B cell (primary cell): Measurements from ENCODE around the gene APCDD1L. TPM values are rescaled to one million over a fixed set of nuclear protein-coding genes. Genes with fewer than 3 reads are reported as not detected.

Source experiments
- ATAC-seq: fragments of 200-7000 bp; cut with Tn5 transposase; one replicate; pipeline ENCODE4 v1.10.0; 2021; ENCODE audit warnings: low read depth, mild to moderate bottlenecking, moderate number of reproducible peaks, moderate library complexity
- CTCF ChIA-PET: fragments of 350-600 bp; sonication (Branson Sonifier 250); formaldehyde crosslinking; loops from one replicate; lab custom pipeline; 2021; ENCODE audit warnings: antibody characterized with exemption, inconsistent platforms; lab: Charles Lee
- POLR2A ChIA-PET: fragments of 350-600 bp; sonication (Branson Sonifier 250); formaldehyde crosslinking; loops from one replicate; lab custom pipeline; 2021; ENCODE audit warnings: antibody characterized with exemption; lab: Charles Lee
- DNase-seq: peaks from one replicate; pipeline ENCODE4 v3.0.0; 2013
- H2AFZ ChIP-seq: 2 replicates; pipeline ENCODE4 v1.6.1; 2012; ENCODE audit warnings: mild to moderate bottlenecking, low read depth, low read length; ENCODE audit not compliant: insufficient read depth, poor library complexity, severe bottlenecking
- H3K27ac ChIP-seq, 2 donors: 1 replicate in 1 of 2; 2 replicates in 1 of 2; pipeline ENCODE4 v1.5.1; 2012 to 2013; ENCODE audit warnings: low read length in 2 of 2, mild to moderate bottlenecking in 2 of 2, moderate library complexity in 1 of 2
- H3K27me3 ChIP-seq, 4 experiments: fragments of 200-600 bp in 1 of 4; sonication (generic) in 1 of 4; replicated peaks in 1 of 4; 1 replicate in 2 of 4; 2 replicates in 2 of 4; pipeline versions ENCODE4 v1.6.1 to v1.7.0; 2013 to 2016; ENCODE audit warnings: low read length in 3 of 4, mild to moderate bottlenecking in 2 of 4, mixed read lengths in 1 of 4, moderate library complexity in 1 of 4; ENCODE audit not compliant: insufficient read depth in 4 of 4, control insufficient read depth in 3 of 4; ENCODE audit errors: control extremely low read depth in 1 of 4
- H3K36me3 ChIP-seq, 2 experiments: replicated peaks in 1 of 2; 1 replicate in 1 of 2; 2 replicates in 1 of 2; pipeline versions ENCODE4 v1.6.1 to v1.7.1; 2013; ENCODE audit warnings: low read length in 1 of 2; ENCODE audit not compliant: insufficient read depth in 2 of 2, control insufficient read depth in 1 of 2; ENCODE audit errors: control extremely low read depth in 1 of 2, extremely low read depth in 1 of 2
- H3K4me1 ChIP-seq, 2 donors: fragments of 200-600 bp in 1 of 2; sonication (generic) in 1 of 2; 1 replicate in 1 of 2; 2 replicates in 1 of 2; pipeline versions ENCODE4 v1.5.1 to v1.6.1; 2013 to 2017; ENCODE audit warnings: low read length in 2 of 2; ENCODE audit not compliant: control insufficient read depth in 2 of 2, insufficient read depth in 2 of 2
- H3K4me2 ChIP-seq: replicated peaks from 2 replicates; pipeline ENCODE3; 2012; ENCODE audit warnings: mild to moderate bottlenecking, low read depth, low read length; ENCODE audit not compliant: poor library complexity, severe bottlenecking
- H3K4me3 ChIP-seq, 5 experiments: fragments of 200-600 bp in 1 of 5; sonication (generic) in 1 of 5; 1 replicate in 3 of 5; 2 replicates in 2 of 5; pipeline versions ENCODE4 v1.5.1 to v1.7.0; 2011 to 2016; ENCODE audit warnings: low read length in 4 of 5, mild to moderate bottlenecking in 4 of 5, low read depth in 2 of 5, control low read depth in 1 of 5, moderate library complexity in 1 of 5; ENCODE audit not compliant: insufficient read depth in 1 of 5; ENCODE audit errors: control extremely low read depth in 1 of 5, extremely low read depth in 1 of 5
- H3K79me2 ChIP-seq: fragments of 200-600 bp; sonication (generic); one replicate; pipeline ENCODE4 v1.6.0; 2016; ENCODE audit warnings: low read length; ENCODE audit not compliant: control insufficient read depth, insufficient read depth
- H3K9ac ChIP-seq: fragments of 200-600 bp; sonication (generic); 2 replicates; pipeline ENCODE4 v1.6.1; 2017; ENCODE audit warnings: mild to moderate bottlenecking, low read length, moderate library complexity
- H3K9me3 ChIP-seq, 3 donors: one replicate each; pipeline versions ENCODE4 v1.6.1 to v1.7.1; 2013; ENCODE audit warnings: low read length in 2 of 3; ENCODE audit not compliant: control insufficient read depth in 2 of 3, insufficient read depth in 1 of 3; ENCODE audit errors: control extremely low read depth in 1 of 3
- H4K20me1 ChIP-seq: 2 replicates; pipeline ENCODE4 v1.6.0; 2012; ENCODE audit warnings: mild to moderate bottlenecking, low read length; ENCODE audit not compliant: insufficient read depth, control insufficient read depth, poor library complexity, severe bottlenecking
- H3K27ac Mint-ChIP-seq: one replicate; pipeline ENCODE4 v1.8.0; 2021; ENCODE audit warnings: mixed read lengths
- H3K27me3 Mint-ChIP-seq: one replicate; pipeline ENCODE4 v1.8.0; 2021; ENCODE audit warnings: mixed read lengths
- H3K4me1 Mint-ChIP-seq: one replicate; pipeline ENCODE4 v1.8.0; 2021; ENCODE audit warnings: mixed read lengths
- H3K4me3 Mint-ChIP-seq: one replicate; pipeline ENCODE4 v1.8.0; 2021; ENCODE audit warnings: mixed read lengths
- H3K9me3 Mint-ChIP-seq: one replicate; pipeline ENCODE4 v1.8.0; 2022; ENCODE audit warnings: mixed read lengths; ENCODE audit not compliant: insufficient read depth
- EZH2 ChIP-seq: IDR thresholded peaks from 2 replicates; pipeline ENCODE4 v1.6.1; 2012; ENCODE audit warnings: borderline replicate concordance, low read depth, mild to moderate bottlenecking, moderate library complexity, low read length; ENCODE audit not compliant: insufficient read depth, poor library complexity, severe bottlenecking
- WGBS: methylation state at CpG from one replicate; pipeline ENCODE4 v1.1.5; 2013; ENCODE audit warnings: missing lambda C conversion rate; ENCODE audit not compliant: insufficient coverage; 5-methylcytosine and 5-hydroxymethylcytosine counted together
- intact Hi-C: fragments of 100-400 bp; cut with micrococcal nuclease; formaldehyde crosslinking; loops from one replicate; pipeline ENCODE4 v1.10.0; 2022
- polyA plus RNA-seq: library from polyadenylated mRNA; depleted of rRNA; stranded (reverse); fragments of >200 nt; gene quantifications from 2 replicates; pipeline ENCODE4 v1.2.3, GENCODE V29; 2012
- total RNA-seq, 2 donors: library from RNA; stranded (reverse); fragments of 120-200 nt in 1 of 2; gene quantifications; 1 replicate in 1 of 2; 2 replicates in 1 of 2; pipeline versions ENCODE4 v1.2.3 to v1.2.4, GENCODE V29; 2013 to 2022
- TF ChIP-seq, protein P1 (sequence below): fragments of 200-600 bp; IDR thresholded peaks from one replicate; pipeline ENCODE4 v1.8.0; 2022; ENCODE audit warnings: antibody characterized with exemption, mild to moderate bottlenecking

APCDD1L gene
- total and polyA plus RNA-seq, 2 donors (not counting 1 experiment from before 2014, with no cell fraction given): not detected

DNA sequence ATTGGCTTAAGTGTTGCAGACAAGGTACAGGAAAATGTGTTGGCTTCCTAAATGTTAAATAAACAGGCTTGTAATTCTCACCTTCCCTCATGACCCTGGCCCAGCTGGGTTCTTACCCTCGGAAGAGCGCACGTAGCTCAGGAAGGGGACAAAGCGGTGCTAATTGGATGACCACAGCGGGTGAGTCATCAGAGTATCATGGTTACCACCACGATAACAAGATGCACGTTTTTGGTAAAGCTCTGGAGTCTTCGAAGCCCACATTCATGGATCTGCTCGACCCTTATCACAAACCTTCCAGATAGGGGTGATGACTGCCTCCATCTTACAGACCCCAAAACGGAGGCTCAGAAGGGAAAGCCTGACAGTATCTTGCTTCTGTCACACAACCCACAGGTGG is 32.8 kb downstream of the APCDD1L start:
- TF ChIP-seq, protein P1, sequence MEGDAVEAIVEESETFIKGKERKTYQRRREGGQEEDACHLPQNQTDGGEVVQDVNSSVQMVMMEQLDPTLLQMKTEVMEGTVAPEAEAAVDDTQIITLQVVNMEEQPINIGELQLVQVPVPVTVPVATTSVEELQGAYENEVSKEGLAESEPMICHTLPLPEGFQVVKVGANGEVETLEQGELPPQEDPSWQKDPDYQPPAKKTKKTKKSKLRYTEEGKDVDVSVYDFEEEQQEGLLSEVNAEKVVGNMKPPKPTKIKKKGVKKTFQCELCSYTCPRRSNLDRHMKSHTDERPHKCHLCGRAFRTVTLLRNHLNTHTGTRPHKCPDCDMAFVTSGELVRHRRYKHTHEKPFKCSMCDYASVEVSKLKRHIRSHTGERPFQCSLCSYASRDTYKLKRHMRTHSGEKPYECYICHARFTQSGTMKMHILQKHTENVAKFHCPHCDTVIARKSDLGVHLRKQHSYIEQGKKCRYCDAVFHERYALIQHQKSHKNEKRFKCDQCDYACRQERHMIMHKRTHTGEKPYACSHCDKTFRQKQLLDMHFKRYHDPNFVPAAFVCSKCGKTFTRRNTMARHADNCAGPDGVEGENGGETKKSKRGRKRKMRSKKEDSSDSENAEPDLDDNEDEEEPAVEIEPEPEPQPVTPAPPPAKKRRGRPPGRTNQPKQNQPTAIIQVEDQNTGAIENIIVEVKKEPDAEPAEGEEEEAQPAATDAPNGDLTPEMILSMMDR: no peak
- TF ChIP-seq EZH2: no peak
- CTCF ChIA-PET: no interaction called here
- H3K27ac Mint-ChIP-seq: no peak overlapping the region
- WGBS: 87% methylated on average over 10 of the region's 10 CpGs
- no peak overlapping the region for H3K27ac ChIP-seq
- H3K4me1 Mint-ChIP-seq: no peaks in the 10 kb centered on the region
- ATAC-seq: no peak
- DNase-seq: no peak
- H3K27me3 Mint-ChIP-seq: peaks cover 16% of the 10 kb centered on the region
- no peaks in the 10 kb centered on the region for H3K4me1 ChIP-seq
- H3K9ac ChIP-seq: no peak overlapping the region
- H3K9me3 ChIP-seq: peaks cover 5 to 29% (median 21%) of the 10 kb centered on the region in 3 donors
- POLR2A ChIA-PET: no interaction called here
- peaks cover 6% of the 10 kb centered on the region for H3K9me3 Mint-ChIP-seq
- H3K4me2 ChIP-seq: no peak overlapping the region
- H3K79me2 ChIP-seq: no peaks in the 10 kb centered on the region
- no peak overlapping the region for H3K4me3 Mint-ChIP-seq
- H3K36me3 ChIP-seq: no peaks in the 10 kb centered on the region
- peaks cover 0 to 11% (median under 1%) of the 10 kb centered on the region in 4 experiments for H3K27me3 ChIP-seq
- H3K4me3 ChIP-seq: no peak overlapping the region
- no peaks in the 10 kb centered on the region for H4K20me1 ChIP-seq
- H2AFZ ChIP-seq: no peak overlapping the region
- intact Hi-C loops: no loop called here

- ATAC-seq: no peak
- peaks cover 15% of the 10 kb centered on the region for H3K27me3 Mint-ChIP-seq
- no peak overlapping the region for H3K27ac Mint-ChIP-seq
These were observed 33.6 kb downstream of the APCDD1L start for GRCh38 chr20:58481481-58482021.

More at GRCh38 chr20:58481481-58482021, 33.6 kb downstream of the APCDD1L start:
- Histone ChIP-seq H3K4me1 (no peaks in the 10 kb centered on the region), H3K36me3 (no peaks in the 10 kb centered on the region), H3K79me2 (no peaks in the 10 kb centered on the region), H3K4me2 (no peak overlapping the region), H3K27me3 (peaks cover 0 to 11% (median under 1%) of the 10 kb centered on the region in 4 experiments), H4K20me1 (no peaks in the 10 kb centered on the region), H3K27ac (no peak overlapping the region), H2AFZ (no peak overlapping the region), H3K9me3 (peaks cover 5 to 25% (median 18%) of the 10 kb centered on the region in 3 donors), H3K9ac (no peak overlapping the region), H3K4me3 (no peak overlapping the region)
- POLR2A ChIA-PET: no interaction called here
- Mint-ChIP-seq H3K9me3 (peaks cover 9% of the 10 kb centered on the region), H3K4me3 (no peak overlapping the region), H3K4me1 (no peaks in the 10 kb centered on the region)
- intact Hi-C loops: no loop called here
- no peak for DNase-seq
- TF ChIP-seq EZH2: no peak
- TF ChIP-seq, protein P1: no peak
- WGBS: 29% methylated on average over 18 of the region's 18 CpGs
- CTCF ChIA-PET: no interaction called here
